ENCODE measurements around the gene CNTNAP2. TPM values are rescaled to one million over a fixed set of nuclear protein-coding genes. Genes with fewer than 3 reads are reported as not detected.

The CNTNAP2 gene
- total RNA-seq, 2 experiments from 2014 or later = 0.28 TPM; not detected in 1

- intact Hi-C loops (cut with micrococcal nuclease; ENCODE audit: unreplicated experiment) = no loop called here
- no peaks in the 10 kb centered on the region for H3K9me3 ChIP-seq (ENCODE audit: low read length)
- H3K4me3 ChIP-seq (ENCODE audit: low read depth, low read length, poor library complexity, severe bottlenecking) = no peak overlapping the region
- no peaks in the 10 kb centered on the region for H4K20me1 ChIP-seq (ENCODE audit: insufficient read depth, low read length)
- no TSS peak for BruUV-seq (replicated peaks)
- POLR2A ChIA-PET = no interaction called here
- TF ChIP-seq CTCF (conservative IDR thresholded peaks at IDR 0.05; ENCODE audit: low read length) (no peak), EZH2phosphoT487 (IDR thresholded peaks at IDR 0.05; ENCODE audit: borderline replicate concordance, low read depth, low read length) (no peak)
- CTCF ChIA-PET (ENCODE audit: unreplicated experiment) = no interaction called here
- no peak overlapping the region for H2AFZ ChIP-seq (ENCODE audit: low read length)
- DNase-seq (ENCODE audit: low spot score) = no peak
- no peaks in the 10 kb centered on the region for H3K36me3 ChIP-seq (ENCODE audit: insufficient read depth, low read length)
- no peaks in the 10 kb centered on the region for H3K4me1 ChIP-seq (ENCODE audit: insufficient read depth, low read length, poor library complexity, severe bottlenecking)
- no peaks in the 10 kb centered on the region for H3K79me2 ChIP-seq (ENCODE audit: insufficient read depth, low read depth, low read length)
- no peaks in the 10 kb centered on the region for H3K9me2 ChIP-seq (ENCODE audit: insufficient read depth, low read length)
- H3K4me2 ChIP-seq (ENCODE audit: low read length) = no peak overlapping the region
- H3K27ac ChIP-seq (ENCODE audit: low read depth, low read length, poor library complexity, severe bottlenecking) = no peak overlapping the region
Measured at GRCh38 chr7:147413557-147413870, 1296.9 kb downstream of the CNTNAP2 start.

GRCh38 chr7:147415991-147416390 is 1299.4 kb downstream of the CNTNAP2 start:
- POLR2A ChIA-PET = no interaction called here
- Histone ChIP-seq H4K20me1 (ENCODE audit: insufficient read depth, low read length) (no peaks in the 10 kb centered on the region), H3K4me1 (ENCODE audit: insufficient read depth, low read length, poor library complexity, severe bottlenecking) (no peaks in the 10 kb centered on the region), H2AFZ (ENCODE audit: low read length) (no peak overlapping the region), H3K4me2 (ENCODE audit: low read length) (no peak overlapping the region), H3K4me3 (ENCODE audit: low read depth, low read length, poor library complexity, severe bottlenecking) (no peak overlapping the region), H3K9me2 (ENCODE audit: insufficient read depth, low read length) (no peaks in the 10 kb centered on the region), H3K79me2 (ENCODE audit: insufficient read depth, low read depth, low read length) (no peaks in the 10 kb centered on the region), H3K27ac (ENCODE audit: low read depth, low read length, poor library complexity, severe bottlenecking) (no peak overlapping the region), H3K9me3 (ENCODE audit: low read length) (no peaks in the 10 kb centered on the region), H3K36me3 (ENCODE audit: insufficient read depth, low read length) (no peaks in the 10 kb centered on the region)
- intact Hi-C loops (cut with micrococcal nuclease; ENCODE audit: unreplicated experiment) = no loop called here
- no peak for DNase-seq (ENCODE audit: low spot score)
- TF ChIP-seq EZH2phosphoT487 (IDR thresholded peaks at IDR 0.05; ENCODE audit: borderline replicate concordance, low read depth, low read length) (no peak), CTCF (conservative IDR thresholded peaks at IDR 0.05; ENCODE audit: low read length) (no peak)
- BruUV-seq (replicated peaks) = no TSS peak
- CTCF ChIA-PET (ENCODE audit: unreplicated experiment) = no interaction called here

DNA sequence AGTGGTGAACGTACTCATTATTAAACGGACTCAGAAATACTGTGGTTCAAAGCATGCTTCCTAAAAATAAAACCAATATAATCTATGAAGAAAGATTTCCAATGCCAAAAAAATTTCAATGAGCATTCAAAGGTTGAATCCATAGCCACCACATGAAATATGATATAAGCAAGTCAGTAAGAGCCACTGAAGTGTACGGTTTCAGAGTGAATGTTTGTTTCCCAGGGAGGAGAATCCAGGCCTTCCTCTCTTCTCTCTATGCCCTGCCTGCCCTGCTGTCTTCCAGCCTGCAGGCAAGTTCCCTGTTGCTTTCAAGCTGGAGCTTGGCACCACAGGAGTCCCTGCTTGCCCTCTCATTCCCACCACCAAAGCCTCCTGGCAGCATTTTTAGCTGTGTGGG is 1302.4 kb downstream of the CNTNAP2 start:
- no peak overlapping the region for H3K4me2 ChIP-seq (ENCODE audit: low read length)
- H3K27ac ChIP-seq (ENCODE audit: low read depth, low read length, poor library complexity, severe bottlenecking) = no peak overlapping the region
- intact Hi-C loops (cut with micrococcal nuclease; ENCODE audit: unreplicated experiment) = no loop called here
- no peaks in the 10 kb centered on the region for H3K4me1 ChIP-seq (ENCODE audit: insufficient read depth, low read length, poor library complexity, severe bottlenecking)
- POLR2A ChIA-PET = no interaction called here
- no TSS peak for BruUV-seq (replicated peaks)
- no peaks in the 10 kb centered on the region for H3K9me3 ChIP-seq (ENCODE audit: low read length)
- H3K4me3 ChIP-seq (ENCODE audit: low read depth, low read length, poor library complexity, severe bottlenecking) = no peak overlapping the region
- CTCF ChIA-PET (ENCODE audit: unreplicated experiment) = no interaction called here
- H3K79me2 ChIP-seq (ENCODE audit: insufficient read depth, low read depth, low read length) = no peaks in the 10 kb centered on the region
- no peaks in the 10 kb centered on the region for H4K20me1 ChIP-seq (ENCODE audit: insufficient read depth, low read length)
- H2AFZ ChIP-seq (ENCODE audit: low read length) = no peak overlapping the region
- DNase-seq (ENCODE audit: low spot score) = no peak
- TF ChIP-seq CTCF (conservative IDR thresholded peaks at IDR 0.05; ENCODE audit: low read length) (no peak), EZH2phosphoT487 (IDR thresholded peaks at IDR 0.05; ENCODE audit: borderline replicate concordance, low read depth, low read length) (no peak)
- no peaks in the 10 kb centered on the region for H3K9me2 ChIP-seq (ENCODE audit: insufficient read depth, low read length)
- no peaks in the 10 kb centered on the region for H3K36me3 ChIP-seq (ENCODE audit: insufficient read depth, low read length)
